CD14-positive monocyte (primary cell): ENCODE measurements around the gene GMPR. TPM values are rescaled to one million over a fixed set of nuclear protein-coding genes. Genes with fewer than 3 reads are reported as not detected.

Experiments used
- DNase-seq, 3 donors: peaks; one replicate each; pipeline ENCODE4 v3.0.0-alpha.2; 2011 to 2022
- H2AFZ ChIP-seq: 2 replicates; pipeline ENCODE4 v1.6.0; 2012; ENCODE audit warnings: mild to moderate bottlenecking, low read depth, low read length, inconsistent platforms; ENCODE audit not compliant: insufficient read depth, poor library complexity, severe bottlenecking
- H3K27ac ChIP-seq, 2 donors: 1 replicate in 1 of 2; 2 replicates in 1 of 2; pipeline ENCODE4 v1.5.1; 2012 to 2013; ENCODE audit warnings: low read length in 2 of 2, control low read depth in 1 of 2, inconsistent platforms in 1 of 2, low read depth in 1 of 2, mild to moderate bottlenecking in 1 of 2
- H3K27me3 ChIP-seq, 2 donors: one replicate each; pipeline versions ENCODE4 v1.6.0 to v1.6.1; 2011 to 2013; ENCODE audit warnings: low read length in 2 of 2; ENCODE audit not compliant: control insufficient read depth in 2 of 2, insufficient read depth in 2 of 2
- H3K36me3 ChIP-seq, 2 donors: replicated peaks in 1 of 2; 1 replicate in 1 of 2; 2 replicates in 1 of 2; pipeline versions ENCODE4 v1.5.1 to v1.6.1; 2012 to 2013; ENCODE audit warnings: low read length in 2 of 2, control low read depth in 1 of 2, inconsistent platforms in 1 of 2, mild to moderate bottlenecking in 1 of 2; ENCODE audit not compliant: insufficient read depth in 2 of 2, control insufficient read depth in 1 of 2
- H3K4me1 ChIP-seq, 2 donors: 1 replicate in 1 of 2; 2 replicates in 1 of 2; pipeline versions ENCODE4 v1.5.1 to v1.6.1; 2012 to 2013; ENCODE audit warnings: low read length in 2 of 2, control low read depth in 1 of 2, inconsistent platforms in 1 of 2, mild to moderate bottlenecking in 1 of 2, moderate library complexity in 1 of 2; ENCODE audit not compliant: insufficient read depth in 2 of 2, control insufficient read depth in 1 of 2
- H3K4me2 ChIP-seq: replicated peaks from 2 replicates; pipeline ENCODE3; 2012; ENCODE audit warnings: low read length, moderate library complexity, mild to moderate bottlenecking; ENCODE audit not compliant: poor library complexity, severe bottlenecking; ENCODE audit errors: extremely low read depth
- H3K4me3 ChIP-seq, 3 experiments: fragments of 200-600 bp in 1 of 3; sonication (generic) in 1 of 3; replicated peaks in 1 of 3; 1 replicate in 2 of 3; 2 replicates in 1 of 3; pipeline ENCODE4 v1.5.1; 2011 to 2013; ENCODE audit warnings: low read length in 3 of 3, mild to moderate bottlenecking in 3 of 3, control low read depth in 2 of 3, low read depth in 2 of 3, inconsistent platforms in 1 of 3, moderate library complexity in 1 of 3
- H3K79me2 ChIP-seq: 2 replicates; pipeline ENCODE4 v1.6.0; 2012; ENCODE audit warnings: mild to moderate bottlenecking, control low read depth, inconsistent platforms, low read length, moderate library complexity; ENCODE audit not compliant: insufficient read depth
- H3K9ac ChIP-seq: 2 replicates; pipeline ENCODE4 v1.6.0; 2017; ENCODE audit warnings: low read length, mild to moderate bottlenecking; ENCODE audit not compliant: insufficient read depth, poor library complexity, severe bottlenecking
- H3K9me3 ChIP-seq, 2 donors: replicated peaks in 1 of 2; 1 replicate in 1 of 2; 2 replicates in 1 of 2; pipeline versions ENCODE4 v1.5.1 to v1.6.1; 2012 to 2013; ENCODE audit warnings: low read length in 2 of 2, control low read depth in 1 of 2; ENCODE audit not compliant: control insufficient read depth in 1 of 2, insufficient read depth in 1 of 2
- H4K20me1 ChIP-seq: 2 replicates; pipeline ENCODE4 v1.6.0; 2012; ENCODE audit warnings: mild to moderate bottlenecking, low read length, control low read depth, moderate library complexity; ENCODE audit not compliant: insufficient read depth
- H3K27ac Mint-ChIP-seq, 7 donors: one replicate each; pipeline ENCODE4 v1.8.0; 2020; ENCODE audit warnings: mild to moderate bottlenecking in 7 of 7, mixed read lengths in 7 of 7, moderate library complexity in 6 of 7, inconsistent platforms in 2 of 7
- H3K27me3 Mint-ChIP-seq, 3 donors: one replicate each; pipeline ENCODE4 v1.8.0; 2021 to 2022; ENCODE audit warnings: low read depth in 3 of 3, mild to moderate bottlenecking in 3 of 3, mixed read lengths in 3 of 3, moderate library complexity in 3 of 3, inconsistent platforms in 1 of 3
- H3K36me3 Mint-ChIP-seq, 2 donors: one replicate each; pipeline ENCODE4 v1.8.0; 2020; ENCODE audit warnings: mixed read lengths in 2 of 2, inconsistent platforms in 1 of 2, mild to moderate bottlenecking in 1 of 2
- H3K4me1 Mint-ChIP-seq: one replicate; pipeline ENCODE4 v1.8.0; 2020; ENCODE audit warnings: mild to moderate bottlenecking, mixed read lengths
- H3K4me3 Mint-ChIP-seq, 2 donors: one replicate each; pipeline ENCODE4 v1.8.0; 2020; ENCODE audit warnings: mild to moderate bottlenecking in 2 of 2, mixed read lengths in 2 of 2, moderate library complexity in 1 of 2
- H3K9me3 Mint-ChIP-seq, 7 donors: one replicate each; pipeline ENCODE4 v1.8.0; 2020 to 2022; ENCODE audit warnings: mixed read lengths in 7 of 7, mild to moderate bottlenecking in 6 of 7, moderate library complexity in 6 of 7, inconsistent platforms in 2 of 7
- CTCF ChIP-seq: fragments of 200-600 bp; IDR thresholded peaks from one replicate; pipeline ENCODE4 v1.8.0; 2022; ENCODE audit warnings: antibody characterized with exemption, mild to moderate bottlenecking
- WGBS: methylation state at CpG from one replicate; pipeline ENCODE4 v1.1.5; 2013; ENCODE audit warnings: missing lambda C conversion rate; ENCODE audit not compliant: insufficient coverage; 5-methylcytosine and 5-hydroxymethylcytosine counted together
- intact Hi-C, 2 donors: fragments of 100-400 bp; cut with micrococcal nuclease; formaldehyde crosslinking; loops; one replicate each; pipeline versions ENCODE4 v1.15.0 to v1.15.1; 2023
- polyA plus RNA-seq, 3 donors: library from polyadenylated mRNA; depleted of rRNA in 1 of 3; unstranded in 2 of 3; stranded (reverse) in 1 of 3; fragments of 300-500 nt in 2 of 3; fragments of >200 nt in 1 of 3; fragmentation: Illumina TruSeq in 2 of 3; gene quantifications; 1 replicate in 2 of 3; 2 replicates in 1 of 3; pipeline ENCODE4 v1.2.3, GENCODE V29; 2012 to 2021

The GMPR gene
- polyA plus RNA-seq, 3 donors = 1.9 to 3.8 (median 3.2) TPM

- peaks cover 62 to 77% of the 10 kb centered on the region in 2 donors for H3K36me3 Mint-ChIP-seq
- H3K9me3 ChIP-seq = no peaks in the 10 kb centered on the region
- H3K27me3 Mint-ChIP-seq = no peaks in the 10 kb centered on the region
- H3K27me3 ChIP-seq = no peaks in the 10 kb centered on the region
- H3K4me3 Mint-ChIP-seq = no peak overlapping the region
- H4K20me1 ChIP-seq = no peaks in the 10 kb centered on the region
- H3K79me2 ChIP-seq = no peaks in the 10 kb centered on the region
- intact Hi-C loops = no loop called here
- no peak for TF ChIP-seq CTCF
- no peak overlapping the region for H3K9ac ChIP-seq
- no peak overlapping the region for H3K4me2 ChIP-seq
- peaks cover 15% of the 10 kb centered on the region for H3K4me1 Mint-ChIP-seq
- peaks cover 0 to 2% (median 0%) of the 10 kb centered on the region in 7 donors for H3K9me3 Mint-ChIP-seq
- H3K27ac ChIP-seq = no peak overlapping the region
- peaks cover 0 to 4% of the 10 kb centered on the region in 2 donors for H3K4me1 ChIP-seq
- H3K36me3 ChIP-seq = peaks cover 20 to 39% of the 10 kb centered on the region in 2 donors
- DNase-seq = no peak
- no peak overlapping the region for H3K4me3 ChIP-seq
- 98% methylated on average over 20 of the region's 27 CpGs for WGBS
- H2AFZ ChIP-seq = no peak overlapping the region
- H3K27ac Mint-ChIP-seq = peak overlapping the region in 1 of 7 donors; percentile 70
Observed at GRCh38 chr6:16302721-16303552, 64.5 kb downstream of the GMPR start.

GRCh38 chr6:16305246-16305725 is 66.9 kb downstream of the GMPR start:
- Mint-ChIP-seq H3K4me3 (no peak overlapping the region), H3K27ac (peak overlapping the region in 2 of 7 donors; percentile 28 to 40), H3K4me1 (peaks cover 15% of the 10 kb centered on the region), H3K9me3 (peaks cover 0 to 2% (median 0%) of the 10 kb centered on the region in 7 donors), H3K27me3 (no peaks in the 10 kb centered on the region), H3K36me3 (peaks cover 63 to 82% of the 10 kb centered on the region in 2 donors)
- Histone ChIP-seq H3K4me3 (no peak overlapping the region), H3K27ac (no peak overlapping the region), H3K9me3 (no peaks in the 10 kb centered on the region), H4K20me1 (no peaks in the 10 kb centered on the region), H3K27me3 (no peaks in the 10 kb centered on the region), H3K36me3 (peaks cover 20 to 55% of the 10 kb centered on the region in 2 donors), H3K79me2 (no peaks in the 10 kb centered on the region), H3K4me2 (no peak overlapping the region), H3K4me1 (peaks cover 0 to 4% of the 10 kb centered on the region in 2 donors), H3K9ac (no peak overlapping the region), H2AFZ (no peak overlapping the region)
- no peak for TF ChIP-seq CTCF
- WGBS = 6% methylated on average over 2 of the region's 7 CpGs
- peak in 2 of 3 donors; percentile 14 to 62 for DNase-seq
- intact Hi-C loops = no loop called here
